Aorta (tissue), 5 donors: ENCODE measurements around the gene PAK4. TPM values are rescaled to one million over a fixed set of nuclear protein-coding genes. Genes with fewer than 3 reads are reported as not detected.

Experiments
- ATAC-seq: fragments of 200-7000 bp; cut with Tn5 transposase; one replicate; pipeline ENCODE4 v1.9.1; 2022; ENCODE audit warnings: moderate library complexity; ENCODE audit not compliant: low FRiP score
- DNase-seq, 2 donors: peaks; one replicate each; pipeline ENCODE4 v3.0.0-alpha.2; 2020
- H3K27ac ChIP-seq, 2 donors: one replicate each; pipeline ENCODE4 v1.5.1; 2013; ENCODE audit warnings: low read length in 2 of 2, mild to moderate bottlenecking in 2 of 2, moderate library complexity in 2 of 2, control low read depth in 1 of 2, inconsistent platforms in 1 of 2, low read depth in 1 of 2
- H3K27me3 ChIP-seq, 2 donors: one replicate each; pipeline ENCODE4 v1.6.1; 2013; ENCODE audit warnings: control low read depth in 1 of 2, low read length in 1 of 2, mild to moderate bottlenecking in 1 of 2, moderate library complexity in 1 of 2; ENCODE audit not compliant: insufficient read depth in 2 of 2, control insufficient read depth in 1 of 2
- H3K36me3 ChIP-seq, 2 donors: one replicate each; pipeline ENCODE4 v1.6.1; 2013; ENCODE audit warnings: control low read depth in 1 of 2, low read length in 1 of 2, mild to moderate bottlenecking in 1 of 2; ENCODE audit not compliant: insufficient read depth in 2 of 2, control insufficient read depth in 1 of 2
- H3K4me1 ChIP-seq, 2 donors: one replicate each; pipeline ENCODE4 v1.6.1; 2013; ENCODE audit warnings: low read length in 2 of 2, control low read depth in 1 of 2, mild to moderate bottlenecking in 1 of 2, moderate library complexity in 1 of 2; ENCODE audit not compliant: insufficient read depth in 2 of 2, control insufficient read depth in 1 of 2
- H3K4me3 ChIP-seq, 2 donors: one replicate each; pipeline ENCODE4 v1.5.1; 2013; ENCODE audit warnings: low read length in 2 of 2, control low read depth in 1 of 2, mild to moderate bottlenecking in 1 of 2
- H3K9me3 ChIP-seq: one replicate; pipeline ENCODE4 v1.6.1; 2013; ENCODE audit warnings: mild to moderate bottlenecking, low read length; ENCODE audit not compliant: control insufficient read depth
- WGBS, 2 donors: extraction: QIAGEN DNeasy Blood & Tissue Kit; methylation state at CpG; one replicate each; pipeline ENCODE4 v1.1.7; 2013; 5-methylcytosine and 5-hydroxymethylcytosine counted together
- intact Hi-C, 2 donors: fragments of 100-400 bp; cut with DNase I; formaldehyde crosslinking; loops; one replicate each; pipeline versions ENCODE4 v1.14.2 to v1.15.0; 2022
- polyA plus RNA-seq, 2 donors: library from polyadenylated mRNA; stranded (reverse); fragments of 200-250 nt; gene quantifications; one replicate each; pipeline ENCODE4 v1.2.3, GENCODE V29; 2013
- total RNA-seq, 2 donors: library from RNA; stranded (reverse); fragmentation: NEBNext Ultra II Directional; extraction: Animal tissue kit (Norgen Biotek cat#: 25700); gene quantifications; one replicate each; pipeline ENCODE4 v1.2.1, GENCODE V29; 2021
- donor health status: healthy with polysubstance abuse.
- donor health status: Bipolar disorder and iron deficiency.
- donor health status: DM: no; HTN: no; CAD: no.
- donor health status: DM: no; HTN: no; CAD: no.
- donor health status: DM: yes; HTN: yes; CAD: no.

The PAK4 gene
- total and polyA plus RNA-seq, 4 donors: 8.0 to 22.2 (median 14.2) TPM

- H3K27ac ChIP-seq: no peak overlapping the region
- ATAC-seq: no peak
- H3K9me3 ChIP-seq: no peaks in the 10 kb centered on the region
- H3K27me3 ChIP-seq: no peaks in the 10 kb centered on the region
- H3K36me3 ChIP-seq: no peaks in the 10 kb centered on the region
- no peak for DNase-seq
- no peaks in the 10 kb centered on the region for H3K4me1 ChIP-seq
- intact Hi-C loops: no loop called here
- H3K4me3 ChIP-seq: no peak overlapping the region
- WGBS, 2 donors: 93 to 96% methylated on average over 3 of the region's 3 CpGs
Observed at GRCh38 chr19:39147480-39147879, 21.9 kb downstream of the PAK4 start.

GRCh38 chr19:39148939-39149529, 23.4 kb downstream of the PAK4 start:
- no peaks in the 10 kb centered on the region for H3K4me1 ChIP-seq
- H3K36me3 ChIP-seq: no peaks in the 10 kb centered on the region
- H3K4me3 ChIP-seq: no peak overlapping the region
- no peaks in the 10 kb centered on the region for H3K9me3 ChIP-seq
- no peaks in the 10 kb centered on the region for H3K27me3 ChIP-seq
- H3K27ac ChIP-seq: no peak overlapping the region
- DNase-seq (no peak), ATAC-seq (no peak)
- WGBS, 2 donors: 98% methylated on average over 10 of the region's 10 CpGs
- intact Hi-C loops: no loop called here

- no peak overlapping the region for H3K27ac ChIP-seq
- intact Hi-C loops: no loop called here
- WGBS, 2 donors: 94% methylated on average over 8 of the region's 8 CpGs
- DNase-seq (no peak), ATAC-seq (no peak)
- H3K9me3 ChIP-seq: no peaks in the 10 kb centered on the region
- no peaks in the 10 kb centered on the region for H3K36me3 ChIP-seq
- H3K4me3 ChIP-seq: no peak overlapping the region
- H3K27me3 ChIP-seq: no peaks in the 10 kb centered on the region
- H3K4me1 ChIP-seq: no peaks in the 10 kb centered on the region
Observed at GRCh38 chr19:39150235-39150634, 24.6 kb downstream of the PAK4 start.

GRCh38 chr19:39150807-39151600, 25.4 kb downstream of the PAK4 start:
- Histone ChIP-seq H3K27ac (no peak overlapping the region), H3K4me3 (no peak overlapping the region), H3K4me1 (no peaks in the 10 kb centered on the region), H3K27me3 (no peaks in the 10 kb centered on the region), H3K9me3 (no peaks in the 10 kb centered on the region), H3K36me3 (no peaks in the 10 kb centered on the region)
- WGBS, 2 donors: 86 to 88% methylated on average over 26 of the region's 26 CpGs
- ATAC-seq (no peak), DNase-seq (no peak)
- intact Hi-C loops: no loop called here

GRCh38 chr19:39152066-39152465, 26.5 kb downstream of the PAK4 start:
- Histone ChIP-seq H3K9me3 (no peaks in the 10 kb centered on the region), H3K27me3 (no peaks in the 10 kb centered on the region), H3K4me3 (no peak overlapping the region), H3K27ac (no peak overlapping the region), H3K4me1 (no peaks in the 10 kb centered on the region), H3K36me3 (no peaks in the 10 kb centered on the region)
- no peak for DNase-seq
- WGBS, 2 donors: 93 to 95% methylated on average over 10 of the region's 10 CpGs
- ATAC-seq: no peak
- intact Hi-C loops: no loop called here

- Histone ChIP-seq H3K27ac (no peak overlapping the region), H3K27me3 (no peaks in the 10 kb centered on the region), H3K36me3 (no peaks in the 10 kb centered on the region), H3K9me3 (no peaks in the 10 kb centered on the region), H3K4me1 (no peaks in the 10 kb centered on the region), H3K4me3 (no peak overlapping the region)
- intact Hi-C loops: no loop called here
- no peak for ATAC-seq
- DNase-seq: no peak
- WGBS, 2 donors: 88% methylated on average over 13 of the region's 13 CpGs
Observed at GRCh38 chr19:39154100-39154628, 28.6 kb downstream of the PAK4 start.

GRCh38 chr19:39154629-39155100, 29.1 kb downstream of the PAK4 start:
- 74 to 80% methylated on average over 11 of the region's 11 CpGs for WGBS, 2 donors
- H3K4me1 ChIP-seq: no peaks in the 10 kb centered on the region

GRCh38 chr19:39155114-39155700, 29.6 kb downstream of the PAK4 start:
- DNase-seq: no peak
- ATAC-seq: no peak
- Histone ChIP-seq H3K4me3 (no peak overlapping the region), H3K4me1 (no peaks in the 10 kb centered on the region), H3K27ac (no peak overlapping the region), H3K9me3 (no peaks in the 10 kb centered on the region), H3K27me3 (no peaks in the 10 kb centered on the region), H3K36me3 (no peaks in the 10 kb centered on the region)
- 85 to 87% methylated on average over 11 of the region's 11 CpGs for WGBS, 2 donors
- intact Hi-C loops: no loop called here

More at GRCh38 chr19:39154629-39155100, 29.1 kb downstream of the PAK4 start:
- Histone ChIP-seq H3K27ac (no peak overlapping the region), H3K9me3 (no peaks in the 10 kb centered on the region), H3K4me3 (no peak overlapping the region), H3K36me3 (no peaks in the 10 kb centered on the region), H3K27me3 (no peaks in the 10 kb centered on the region)
- ATAC-seq: no peak
- intact Hi-C loops: no loop called here
- DNase-seq: no peak
